ENCODE results near the gene RTL5. TPM values are rescaled to one million over a fixed set of nuclear protein-coding genes. Genes with fewer than 3 reads are reported as not detected.
A peak's percentile ranks its signal among the peaks of the same experiment; 100 is the strongest.
"Not testable (repeated sequence)": the region's sequence is repeated elsewhere in the genome, so short reads cannot be mapped to it uniquely, and the experiment has no call there.

The RTL5 gene
- total RNA-seq = 2.1 and 2.2 TPM in 2 replicates

GRCh38 chrX:72131317-72132294, at the start of gene RTL5:
Gene RTL5, minus strand, starts transcription at chrX:72131915.
- Histone ChIP-seq H3K4me3 (ENCODE audit: insufficient read depth, low read length) (peak within 1 kb of the TSS; percentile 71), H3K79me2 (ENCODE audit: insufficient read depth, low read length) (no peaks in the 10 kb centered on the region), H3K9me3 (ENCODE audit: low read depth, low read length) (no peaks in the 10 kb centered on the region), H3K27ac (ENCODE audit: low read depth, low read length) (no peak within 1 kb of the TSS), H3K27me3 (ENCODE audit: insufficient read depth, low read length) (peaks cover 29% of the 10 kb centered on the region), H4K20me1 (ENCODE audit: insufficient read depth, low read length) (no peaks in the 10 kb centered on the region), H3K4me1 (ENCODE audit: insufficient read depth, low read length) (peaks cover 6% of the 10 kb centered on the region), H3K36me3 (ENCODE audit: insufficient read depth, low read length) (no peaks in the 10 kb centered on the region), H3K4me2 (ENCODE audit: insufficient read depth, low read length) (peak within 1 kb of the TSS; percentile 70), H2AFZ (ENCODE audit: low read length) (peak within 1 kb of the TSS; percentile 69)
- TF ChIP-seq CTCF (IDR thresholded peaks at IDR 0.05; ENCODE audit: extremely low read depth, low read depth, low read length) = no peak
- DNase-seq (ENCODE audit: insufficient read length, low spot score, missing footprints) = peak; percentile 97

GRCh38 chrX:72180539-72180938, 48.8 kb upstream of the RTL5 start:
- Histone ChIP-seq H3K79me2 (ENCODE audit: insufficient read depth, low read length) (peaks cover 20% of the 10 kb centered on the region), H3K27me3 (ENCODE audit: insufficient read depth, low read length) (peaks cover 6% of the 10 kb centered on the region), H3K4me2 (ENCODE audit: insufficient read depth, low read length) (peak overlapping the region; percentile 89), H3K4me3 (ENCODE audit: insufficient read depth, low read length) (peak overlapping the region; percentile 90), H3K27ac (ENCODE audit: low read depth, low read length) (no peak overlapping the region), H4K20me1 (ENCODE audit: insufficient read depth, low read length) (no peaks in the 10 kb centered on the region), H3K4me1 (ENCODE audit: insufficient read depth, low read length) (peaks cover 9% of the 10 kb centered on the region), H2AFZ (ENCODE audit: low read length) (peak overlapping the region; percentile 86), H3K9me3 (ENCODE audit: low read depth, low read length) (no peaks in the 10 kb centered on the region), H3K36me3 (ENCODE audit: insufficient read depth, low read length) (no peaks in the 10 kb centered on the region)
- TF ChIP-seq CTCF (IDR thresholded peaks at IDR 0.05; ENCODE audit: extremely low read depth, low read depth, low read length) = no peak
- no peak for DNase-seq (ENCODE audit: insufficient read length, low spot score, missing footprints)

GRCh38 chrX:72176981-72177380, 45.3 kb upstream of the RTL5 start:
- H4K20me1 ChIP-seq (ENCODE audit: insufficient read depth, low read length) = no peaks in the 10 kb centered on the region
- no peak overlapping the region for H2AFZ ChIP-seq (ENCODE audit: low read length)
- H3K9me3 ChIP-seq (ENCODE audit: low read depth, low read length) = no peaks in the 10 kb centered on the region
- no peaks in the 10 kb centered on the region for H3K36me3 ChIP-seq (ENCODE audit: insufficient read depth, low read length)
- peaks cover 3% of the 10 kb centered on the region for H3K4me1 ChIP-seq (ENCODE audit: insufficient read depth, low read length)
- no peak overlapping the region for H3K4me3 ChIP-seq (ENCODE audit: insufficient read depth, low read length)
- peaks cover 4% of the 10 kb centered on the region for H3K79me2 ChIP-seq (ENCODE audit: insufficient read depth, low read length)
- TF ChIP-seq CTCF (IDR thresholded peaks at IDR 0.05; ENCODE audit: extremely low read depth, low read depth, low read length) = no peak
- H3K27ac ChIP-seq (ENCODE audit: low read depth, low read length) = no peak overlapping the region
- H3K27me3 ChIP-seq (ENCODE audit: insufficient read depth, low read length) = no peaks in the 10 kb centered on the region
- no peak overlapping the region for H3K4me2 ChIP-seq (ENCODE audit: insufficient read depth, low read length)
- no peak for DNase-seq (ENCODE audit: insufficient read length, low spot score, missing footprints)

GRCh38 chrX:72176289-72176688, 44.6 kb upstream of the RTL5 start:
- not testable (repeated sequence) for H3K4me2 ChIP-seq (ENCODE audit: insufficient read depth, low read length); H3K4me1 ChIP-seq (ENCODE audit: insufficient read depth, low read length); H3K9me3 ChIP-seq (ENCODE audit: low read depth, low read length); DNase-seq (ENCODE audit: insufficient read length, low spot score, missing footprints); H3K36me3 ChIP-seq (ENCODE audit: insufficient read depth, low read length); H3K4me3 ChIP-seq (ENCODE audit: insufficient read depth, low read length); H2AFZ ChIP-seq (ENCODE audit: low read length); H3K27ac ChIP-seq (ENCODE audit: low read depth, low read length); H4K20me1 ChIP-seq (ENCODE audit: insufficient read depth, low read length); H3K79me2 ChIP-seq (ENCODE audit: insufficient read depth, low read length); H3K27me3 ChIP-seq (ENCODE audit: insufficient read depth, low read length)
